H1 (cell line): ENCODE results near the gene BAZ1B. TPM values are rescaled to one million over a fixed set of nuclear protein-coding genes. Genes with fewer than 3 reads are reported as not detected.

ENCODE experiments used
- CTCF ChIA-PET: fragments of 300-600 bp; sonication (Branson Sonifier 250); formaldehyde crosslinking; loops from one replicate; lab custom pipeline; 2021; ENCODE audit not compliant: partially characterized antibody; lab: Charles Lee
- POLR2A ChIA-PET: fragments of 300-600 bp; sonication (Branson Sonifier 250); formaldehyde crosslinking; loops from one replicate; lab custom pipeline; 2021; ENCODE audit warnings: inconsistent platforms; ENCODE audit not compliant: partially characterized antibody; lab: Charles Lee
- DNase-seq, 2 experiments: peaks; one replicate each; pipeline versions ENCODE4 v3.0.0 to v3.0.0-alpha.2; 2010 to 2022; ENCODE audit warnings: low spot score in 2 of 2, low read depth in 1 of 2, mixed read lengths in 1 of 2
- FAIRE-seq: peaks from 2 replicates; lab custom pipeline; 2011; peaks lifted over from hg19 to GRCh38; lab: Jason Lieb, UNC
- H2AFZ ChIP-seq: 2 replicates; pipeline ENCODE4 v1.8.1; 2012; ENCODE audit warnings: low read length, inconsistent platforms
- H2AK5ac ChIP-seq: 2 replicates; pipeline ENCODE4 v1.6.1; 2013; ENCODE audit warnings: low read depth, low read length
- H2BK120ac ChIP-seq: replicated peaks from 2 replicates; pipeline ENCODE3; 2013; ENCODE audit warnings: low read depth, low read length, inconsistent platforms
- H2BK12ac ChIP-seq: 2 replicates; pipeline ENCODE4 v1.6.1; 2013; ENCODE audit warnings: low read depth, low read length
- H2BK15ac ChIP-seq: 2 replicates; pipeline ENCODE4 v1.6.1; 2013; ENCODE audit warnings: low read length
- H2BK20ac ChIP-seq: 2 replicates; pipeline ENCODE4 v1.6.1; 2013; ENCODE audit warnings: low read length
- H2BK5ac ChIP-seq: 2 replicates; pipeline ENCODE4 v1.6.1; 2013; ENCODE audit warnings: low read depth, low read length
- H3K14ac ChIP-seq: 2 replicates; pipeline ENCODE4 v1.6.1; 2013; ENCODE audit warnings: inconsistent platforms; ENCODE audit not compliant: insufficient read length
- H3K18ac ChIP-seq: 2 replicates; pipeline ENCODE4 v1.6.1; 2013; ENCODE audit warnings: low read length; ENCODE audit errors: extremely low read depth
- H3K23ac ChIP-seq: 2 replicates; pipeline ENCODE4 v1.6.1; 2013; ENCODE audit warnings: inconsistent platforms; ENCODE audit not compliant: insufficient read length
- H3K23me2 ChIP-seq: 2 replicates; pipeline ENCODE4 v1.6.1; 2013; ENCODE audit warnings: low read depth, low read length
- H3K27ac ChIP-seq: 2 replicates; pipeline ENCODE4 v1.6.1; 2011; ENCODE audit warnings: low read depth, low read length, inconsistent platforms
- H3K27me3 ChIP-seq, 4 experiments: replicated peaks in 1 of 4; 1 replicate in 1 of 4; 2 replicates in 3 of 4; pipeline versions ENCODE4 v1.6.1 to v1.8.1; 2011 to 2013; ENCODE audit warnings: low read length in 3 of 4, mild to moderate bottlenecking in 3 of 4, inconsistent platforms in 2 of 4, mixed read lengths in 2 of 4, moderate library complexity in 1 of 4; ENCODE audit not compliant: control insufficient read depth in 3 of 4, insufficient read depth in 3 of 4; ENCODE audit errors: extremely low read depth in 1 of 4
- H3K36me3 ChIP-seq, 4 experiments: 2 replicates each; pipeline versions ENCODE4 v1.6.1 to v1.8.1; 2011 to 2013; ENCODE audit warnings: mild to moderate bottlenecking in 4 of 4, low read length in 3 of 4, moderate library complexity in 2 of 4, control low read depth in 1 of 4, inconsistent platforms in 1 of 4; ENCODE audit not compliant: insufficient read depth in 4 of 4, control insufficient read depth in 2 of 4
- H3K4ac ChIP-seq: replicated peaks from 2 replicates; pipeline ENCODE3; 2013; ENCODE audit warnings: low read length, low read depth, mixed read lengths, inconsistent platforms; ENCODE audit not compliant: insufficient read length
- H3K4me1 ChIP-seq, 4 experiments: replicated peaks in 1 of 4; 1 replicate in 1 of 4; 2 replicates in 3 of 4; pipeline versions ENCODE4 v1.6.1 to v1.8.1; 2011 to 2013; ENCODE audit warnings: low read length in 3 of 4, inconsistent platforms in 2 of 4, mixed read lengths in 1 of 4; ENCODE audit not compliant: insufficient read depth in 4 of 4, control insufficient read depth in 3 of 4
- H3K4me2 ChIP-seq, 2 experiments: 2 replicates each; pipeline versions ENCODE4 v1.6.1 to v1.8.1; 2011 to 2013; ENCODE audit warnings: low read depth in 2 of 2, low read length in 2 of 2, control low read depth in 1 of 2, inconsistent platforms in 1 of 2, mild to moderate bottlenecking in 1 of 2; ENCODE audit not compliant: insufficient read depth in 1 of 2
- H3K4me3 ChIP-seq, 4 experiments: fragments of 200-600, 300-600 bp in 1 of 4; sonication (generic), shearing (Covaris generic), sonication (Bioruptor Twin) in 1 of 4; 2 replicates each; pipeline versions ENCODE4 v1.5.1 to v1.8.1; 2011 to 2016; ENCODE audit warnings: low read length in 4 of 4, low read depth in 3 of 4, control low read depth in 2 of 4, inconsistent platforms in 2 of 4, mild to moderate bottlenecking in 2 of 4, mixed read lengths in 1 of 4, moderate library complexity in 1 of 4; ENCODE audit not compliant: insufficient read depth in 2 of 4; ENCODE audit errors: extremely low read depth in 1 of 4
- H3K56ac ChIP-seq: replicated peaks from 2 replicates; pipeline ENCODE3; 2013; ENCODE audit warnings: low read depth, mild to moderate bottlenecking, mixed read lengths, low read length, inconsistent platforms; ENCODE audit not compliant: insufficient read length
- H3K79me1 ChIP-seq: 2 replicates; pipeline ENCODE4 v1.6.1; 2013; ENCODE audit warnings: low read depth, low read length, control low read depth
- H3K79me2 ChIP-seq, 2 experiments: 2 replicates each; pipeline versions ENCODE4 v1.6.1 to v1.8.1; 2012 to 2013; ENCODE audit warnings: low read length in 2 of 2, mild to moderate bottlenecking in 2 of 2, inconsistent platforms in 1 of 2; ENCODE audit not compliant: insufficient read depth in 2 of 2, control insufficient read depth in 1 of 2
- H3K9ac ChIP-seq, 4 experiments: replicated peaks in 1 of 4; 1 replicate in 1 of 4; 2 replicates in 3 of 4; pipeline versions ENCODE4 v1.6.1 to v1.8.1; 2011 to 2013; ENCODE audit warnings: low read depth in 3 of 4, low read length in 3 of 4, control low read depth in 2 of 4, mild to moderate bottlenecking in 2 of 4, moderate library complexity in 2 of 4, inconsistent platforms in 1 of 4; ENCODE audit errors: extremely low read depth in 1 of 4
- H3K9me3 ChIP-seq, 2 experiments: 2 replicates each; pipeline versions ENCODE4 v1.6.1 to v1.8.1; 2012 to 2013; ENCODE audit warnings: mild to moderate bottlenecking in 2 of 2, moderate library complexity in 2 of 2, control low read depth in 1 of 2, inconsistent platforms in 1 of 2, low read depth in 1 of 2, low read length in 1 of 2, mixed read lengths in 1 of 2; ENCODE audit not compliant: insufficient read depth in 2 of 2
- H4K20me1 ChIP-seq, 2 experiments: replicated peaks in 1 of 2; 2 replicates each; pipeline versions ENCODE3 to v1.8.1; 2011 to 2013; ENCODE audit warnings: inconsistent platforms in 2 of 2, low read length in 2 of 2, mild to moderate bottlenecking in 1 of 2; ENCODE audit not compliant: insufficient read depth in 2 of 2, control insufficient read depth in 1 of 2
- H4K5ac ChIP-seq: 2 replicates; pipeline ENCODE4 v1.6.1; 2013; ENCODE audit warnings: low read length, low read depth, mixed read lengths, inconsistent platforms; ENCODE audit not compliant: insufficient read length
- H4K8ac ChIP-seq: 2 replicates; pipeline ENCODE4 v1.8.0; 2013; ENCODE audit warnings: mild to moderate bottlenecking, moderate library complexity, low read length, inconsistent platforms; ENCODE audit not compliant: insufficient read depth; ENCODE audit errors: extremely low read depth
- H4K91ac ChIP-seq: replicated peaks from 2 replicates; pipeline ENCODE3; 2013; ENCODE audit warnings: low read length, mixed read lengths, inconsistent platforms; ENCODE audit not compliant: insufficient read length
- ATF2 ChIP-seq: IDR thresholded peaks from 2 replicates; pipeline ENCODE4 v1.6.1; 2012; ENCODE audit warnings: low read length, inconsistent platforms
- CBX5 ChIP-seq: fragments of 300-800, 300-1000 bp; sonication (generic); IDR thresholded peaks from 2 replicates; pipeline ENCODE4 v1.7.1; 2016; ENCODE audit warnings: antibody characterized with exemption, low read length, low read depth
- CHD1 ChIP-seq: IDR thresholded peaks from 2 replicates; pipeline ENCODE4 v1.6.1; 2012; ENCODE audit warnings: low read depth, low read length, improper control_type of control experiment
- CTBP2 ChIP-seq: IDR thresholded peaks from 2 replicates; pipeline ENCODE4 v1.7.0; 2011; ENCODE audit warnings: borderline replicate concordance, mild to moderate bottlenecking, moderate library complexity, mixed read lengths, low read length; ENCODE audit not compliant: insufficient read depth, insufficient read length
- JUN ChIP-seq: IDR thresholded peaks from 2 replicates; pipeline ENCODE4 v1.6.1; 2011; ENCODE audit warnings: low read depth, mild to moderate bottlenecking, improper control_type of control experiment, low read length
- MAFK ChIP-seq: IDR thresholded peaks from 2 replicates; pipeline ENCODE4 v1.6.1; 2012; ENCODE audit warnings: low read depth, mild to moderate bottlenecking, improper control_type of control experiment, low read length
- PHF8 ChIP-seq: fragments of 200-600 bp; sonication (generic); conservative IDR thresholded peaks from 2 replicates; pipeline ENCODE4 v1.7.1; 2012; ENCODE audit warnings: low read depth, mild to moderate bottlenecking, inconsistent platforms, low read length, moderate library complexity
- RAD21 ChIP-seq, 2 experiments: IDR thresholded peaks in 1 of 2; conservative IDR thresholded peaks in 1 of 2; 2 replicates each; pipeline ENCODE4 v1.6.1; 2011; ENCODE audit warnings: low read depth in 2 of 2, low read length in 2 of 2, improper control_type of control experiment in 1 of 2, inconsistent platforms in 1 of 2, mild to moderate bottlenecking in 1 of 2, moderate library complexity in 1 of 2
- RFX5 ChIP-seq: IDR thresholded peaks from 2 replicates; pipeline ENCODE4 v1.6.1; 2011; ENCODE audit warnings: low read depth, low read length, improper control_type of control experiment, borderline replicate concordance
- SIRT6 ChIP-seq: IDR thresholded peaks from one replicate; pipeline ENCODE4 v1.7.1; 2012; ENCODE audit warnings: low read length, inconsistent platforms
- SP2 ChIP-seq: IDR thresholded peaks from 2 replicates; pipeline ENCODE4 v1.6.1; 2012; ENCODE audit warnings: mild to moderate bottlenecking, low read length, inconsistent platforms
- SP4 ChIP-seq: IDR thresholded peaks from 2 replicates; pipeline ENCODE4 v1.6.1; 2012; ENCODE audit warnings: low read length, inconsistent platforms
- WGBS, 2 experiments: shearing (Covaris generic) in 1 of 2; methylation state at CpG; one replicate each; pipeline versions ENCODE4 v1.1.6 to v1.1.7; 2013 to 2015; ENCODE audit warnings: low lambda C conversion rate in 2 of 2, mixed read lengths in 2 of 2, inconsistent platforms in 1 of 2, low coverage in 1 of 2, missing lambda C conversion rate in 1 of 2; ENCODE audit not compliant: insufficient replicate concordance in 2 of 2, insufficient coverage in 1 of 2, insufficient read length in 1 of 2; ENCODE audit errors: extremely low coverage in 1 of 2, missing lambda C conversion rate in 1 of 2; 5-methylcytosine and 5-hydroxymethylcytosine counted together
- polyA plus RNA-seq, 7 experiments: library from polyadenylated mRNA; depleted of rRNA in 3 of 7; stranded (reverse) in 5 of 7; unstranded in 2 of 7; fragments of >200 nt in 5 of 7; fragments of 200-250 nt in 2 of 7; gene quantifications; 1 replicate in 5 of 7; 2 replicates in 1 of 7; 4 replicates in 1 of 7; pipeline versions ENCODE4 v1.2.1 to v1.2.3, GENCODE V29; 2011 to 2013; ENCODE audit warnings: missing spikeins in 2 of 7, mixed read lengths in 2 of 7
- total RNA-seq: library from RNA; stranded (reverse); fragmentation: NEBNext Ultra II Directional; extraction: Animal tissue kit (Norgen Biotek cat#: 25700); gene quantifications from 2 replicates; pipeline ENCODE4 v1.2.1, GENCODE V29; 2021

BAZ1B gene
- total and polyA plus RNA-seq, 2 of the 8 experiments (the other 6 are each of a cell fraction or from before 2014, with no cell fraction given): 21.0 to 86.8 TPM

GRCh38 chr7:73544678-73545077, 22.6 kb upstream of the BAZ1B start:
- no peak overlapping the region for H3K23ac ChIP-seq
- no peak overlapping the region for H4K8ac ChIP-seq
- H3K4me3 ChIP-seq: no peak overlapping the region
- WGBS, 2 experiments: 94% methylated on average over 2 of the region's 2 CpGs; no CpG with 5 or more reads in 1 of the 2 experiments
- no peak overlapping the region for H2BK120ac ChIP-seq
- H3K27me3 ChIP-seq: no peaks in the 10 kb centered on the region
- H2BK5ac ChIP-seq: no peak overlapping the region
- no peak overlapping the region for H3K9ac ChIP-seq
- H2BK20ac ChIP-seq: no peak overlapping the region
- H2AFZ ChIP-seq: no peak overlapping the region
- no peaks in the 10 kb centered on the region for H3K4me1 ChIP-seq
- no peak overlapping the region for H3K4me2 ChIP-seq
- no peak overlapping the region for H4K91ac ChIP-seq
- H3K4ac ChIP-seq: no peak overlapping the region
- no peak overlapping the region for H2AK5ac ChIP-seq
- no peak overlapping the region for H3K14ac ChIP-seq
- no peak overlapping the region for H3K27ac ChIP-seq
- POLR2A ChIA-PET: interaction anchor here (0.7 to 1.0 kb wide), 2 partner anchors 8 to 24 kb away, joined by 3 to 4 read pairs; no protein-coding TSS in a partner anchor
- no peaks in the 10 kb centered on the region for H3K9me3 ChIP-seq
- DNase-seq (no peak), FAIRE-seq (no peak)
- H3K23me2 ChIP-seq: no peaks in the 10 kb centered on the region
- CTCF ChIA-PET: no interaction called here
- H3K18ac ChIP-seq: no peak overlapping the region
- peaks cover 0 to 3% of the 10 kb centered on the region in 2 experiments; a peak in 1 of 4 replicates for H3K79me2 ChIP-seq
- H2BK12ac ChIP-seq: no peak overlapping the region
- peaks cover 3% of the 10 kb centered on the region; the same call in 1 of the 2 replicates for H3K79me1 ChIP-seq
- H3K56ac ChIP-seq: no peak overlapping the region
- H3K36me3 ChIP-seq: peaks cover 6 to 28% (median 12%) of the 10 kb centered on the region in 4 experiments
- H4K20me1 ChIP-seq: peaks cover 0 to 5% of the 10 kb centered on the region in 2 experiments
- H4K5ac ChIP-seq: no peak overlapping the region
- H2BK15ac ChIP-seq: no peak overlapping the region
- TF ChIP-seq ATF2 (no peak), CTBP2 (no peak), JUN (no peak), SP2 (no peak), RFX5 (no peak), MAFK (no peak), RAD21 (IDR thresholded peaks at IDR 0.05 in 1 of 2, conservative IDR thresholded peaks at IDR 0.05 in 1 of 2; ENCODE audit: low read depth in 2 of 2, low read length in 2 of 2) (no peak), SP4 (no peak), PHF8 (no peak), CBX5 (no peak), SIRT6 (no peak), CHD1 (no peak)
